WTC11 (cell line): ENCODE data around the gene PNPLA8.

Source experiments
- CREB1 ChIP-seq: sonication (generic); formaldehyde crosslinking; IDR thresholded peaks from 2 replicates; pipeline ENCODE4 v1.8.0; 2023; ENCODE audit warnings: mild to moderate bottlenecking, missing genetic modification reagents
- ELF4 ChIP-seq: sonication (generic); formaldehyde crosslinking; IDR thresholded peaks from 2 replicates; pipeline ENCODE4 v1.8.1; 2022; ENCODE audit warnings: low read depth, mild to moderate bottlenecking, moderate library complexity, missing genetic modification reagents
- NFYB ChIP-seq: sonication (generic); formaldehyde crosslinking; conservative IDR thresholded peaks from 2 replicates; pipeline ENCODE4 v1.8.0; 2022; ENCODE audit warnings: low read depth, missing genetic modification reagents
- NR1H2 ChIP-seq: sonication (generic); formaldehyde crosslinking; IDR thresholded peaks from 2 replicates; pipeline ENCODE4 v1.9.0; 2021; ENCODE audit warnings: mild to moderate bottlenecking, moderate library complexity, missing genetic modification reagents
- SMAD3 ChIP-seq: sonication (generic); formaldehyde crosslinking; IDR thresholded peaks from 2 replicates; pipeline ENCODE4 v1.8.0; 2022; ENCODE audit warnings: missing genetic modification reagents, mild to moderate bottlenecking, borderline replicate concordance
- TEAD4 ChIP-seq: sonication (generic); formaldehyde crosslinking; IDR thresholded peaks from 2 replicates; pipeline ENCODE4 v1.8.0; 2022; ENCODE audit warnings: mild to moderate bottlenecking, missing genetic modification reagents
- TF ChIP-seq, protein P1 (sequence below): fragments of 200-600 bp; IDR thresholded peaks from 2 replicates; pipeline ENCODE4 v1.8.0; 2022; ENCODE audit warnings: antibody characterized with exemption
- TF ChIP-seq, protein P2 (sequence below): sonication (generic); formaldehyde crosslinking; IDR thresholded peaks from 2 replicates; pipeline ENCODE4 v1.8.1; 2022; ENCODE audit warnings: low read depth, missing genetic modification reagents, borderline replicate concordance
- TF ChIP-seq, protein P3 (sequence below): sonication (generic); formaldehyde crosslinking; IDR thresholded peaks from 2 replicates; pipeline ENCODE4 v1.8.1; 2023; ENCODE audit warnings: mild to moderate bottlenecking, moderate library complexity, missing genetic modification reagents
- TF ChIP-seq, protein P4 (sequence below): sonication (generic); formaldehyde crosslinking; IDR thresholded peaks from 2 replicates; pipeline ENCODE4 v1.8.0; 2022; ENCODE audit warnings: mild to moderate bottlenecking, missing genetic modification reagents
- TF ChIP-seq, protein P5 (sequence below): sonication (generic); formaldehyde crosslinking; IDR thresholded peaks from 2 replicates; pipeline ENCODE4 v1.8.1; 2023; ENCODE audit warnings: mild to moderate bottlenecking, missing genetic modification reagents, moderate library complexity

DNA sequence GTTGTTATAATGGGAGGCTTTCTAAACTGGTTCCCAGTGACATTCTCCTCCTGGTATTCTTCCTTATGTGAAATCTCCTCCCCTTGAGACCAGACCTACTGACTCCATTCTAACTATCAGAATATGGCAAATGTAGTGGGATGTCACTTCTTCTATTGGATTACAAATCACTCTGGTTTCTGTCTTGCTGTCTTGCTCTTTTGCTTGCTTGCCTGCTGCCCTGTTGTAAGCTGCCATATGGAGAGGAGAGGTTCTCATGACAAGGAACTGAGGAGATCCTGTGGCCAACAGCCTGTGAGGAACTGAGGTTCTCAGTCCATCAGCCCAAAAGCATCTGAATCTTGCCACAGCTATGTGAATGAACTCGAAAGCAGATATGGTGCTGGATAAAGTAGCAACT is 65.0 kb downstream of the PNPLA8 start:
- TF ChIP-seq, protein P1, sequence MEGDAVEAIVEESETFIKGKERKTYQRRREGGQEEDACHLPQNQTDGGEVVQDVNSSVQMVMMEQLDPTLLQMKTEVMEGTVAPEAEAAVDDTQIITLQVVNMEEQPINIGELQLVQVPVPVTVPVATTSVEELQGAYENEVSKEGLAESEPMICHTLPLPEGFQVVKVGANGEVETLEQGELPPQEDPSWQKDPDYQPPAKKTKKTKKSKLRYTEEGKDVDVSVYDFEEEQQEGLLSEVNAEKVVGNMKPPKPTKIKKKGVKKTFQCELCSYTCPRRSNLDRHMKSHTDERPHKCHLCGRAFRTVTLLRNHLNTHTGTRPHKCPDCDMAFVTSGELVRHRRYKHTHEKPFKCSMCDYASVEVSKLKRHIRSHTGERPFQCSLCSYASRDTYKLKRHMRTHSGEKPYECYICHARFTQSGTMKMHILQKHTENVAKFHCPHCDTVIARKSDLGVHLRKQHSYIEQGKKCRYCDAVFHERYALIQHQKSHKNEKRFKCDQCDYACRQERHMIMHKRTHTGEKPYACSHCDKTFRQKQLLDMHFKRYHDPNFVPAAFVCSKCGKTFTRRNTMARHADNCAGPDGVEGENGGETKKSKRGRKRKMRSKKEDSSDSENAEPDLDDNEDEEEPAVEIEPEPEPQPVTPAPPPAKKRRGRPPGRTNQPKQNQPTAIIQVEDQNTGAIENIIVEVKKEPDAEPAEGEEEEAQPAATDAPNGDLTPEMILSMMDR: no peak
- TF ChIP-seq NR1H2 (CRISPR knock-in tag): no peak
- TF ChIP-seq, protein P2, sequence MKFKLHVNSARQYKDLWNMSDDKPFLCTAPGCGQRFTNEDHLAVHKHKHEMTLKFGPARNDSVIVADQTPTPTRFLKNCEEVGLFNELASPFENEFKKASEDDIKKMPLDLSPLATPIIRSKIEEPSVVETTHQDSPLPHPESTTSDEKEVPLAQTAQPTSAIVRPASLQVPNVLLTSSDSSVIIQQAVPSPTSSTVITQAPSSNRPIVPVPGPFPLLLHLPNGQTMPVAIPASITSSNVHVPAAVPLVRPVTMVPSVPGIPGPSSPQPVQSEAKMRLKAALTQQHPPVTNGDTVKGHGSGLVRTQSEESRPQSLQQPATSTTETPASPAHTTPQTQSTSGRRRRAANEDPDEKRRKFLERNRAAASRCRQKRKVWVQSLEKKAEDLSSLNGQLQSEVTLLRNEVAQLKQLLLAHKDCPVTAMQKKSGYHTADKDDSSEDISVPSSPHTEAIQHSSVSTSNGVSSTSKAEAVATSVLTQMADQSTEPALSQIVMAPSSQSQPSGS (CRISPR knock-in tag): no peak
- no peak for TF ChIP-seq SMAD3 (CRISPR knock-in tag)
- TF ChIP-seq, protein P3, sequence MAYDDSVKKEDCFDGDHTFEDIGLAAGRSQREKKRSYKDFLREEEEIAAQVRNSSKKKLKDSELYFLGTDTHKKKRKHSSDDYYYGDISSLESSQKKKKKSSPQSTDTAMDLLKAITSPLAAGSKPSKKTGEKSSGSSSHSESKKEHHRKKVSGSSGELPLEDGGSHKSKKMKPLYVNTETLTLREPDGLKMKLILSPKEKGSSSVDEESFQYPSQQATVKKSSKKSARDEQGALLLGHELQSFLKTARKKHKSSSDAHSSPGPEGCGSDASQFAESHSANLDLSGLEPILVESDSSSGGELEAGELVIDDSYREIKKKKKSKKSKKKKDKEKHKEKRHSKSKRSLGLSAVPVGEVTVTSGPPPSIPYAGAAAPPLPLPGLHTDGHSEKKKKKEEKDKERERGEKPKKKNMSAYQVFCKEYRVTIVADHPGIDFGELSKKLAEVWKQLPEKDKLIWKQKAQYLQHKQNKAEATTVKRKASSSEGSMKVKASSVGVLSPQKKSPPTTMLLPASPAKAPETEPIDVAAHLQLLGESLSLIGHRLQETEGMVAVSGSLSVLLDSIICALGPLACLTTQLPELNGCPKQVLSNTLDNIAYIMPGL: no peak
- TF ChIP-seq, protein P4, sequence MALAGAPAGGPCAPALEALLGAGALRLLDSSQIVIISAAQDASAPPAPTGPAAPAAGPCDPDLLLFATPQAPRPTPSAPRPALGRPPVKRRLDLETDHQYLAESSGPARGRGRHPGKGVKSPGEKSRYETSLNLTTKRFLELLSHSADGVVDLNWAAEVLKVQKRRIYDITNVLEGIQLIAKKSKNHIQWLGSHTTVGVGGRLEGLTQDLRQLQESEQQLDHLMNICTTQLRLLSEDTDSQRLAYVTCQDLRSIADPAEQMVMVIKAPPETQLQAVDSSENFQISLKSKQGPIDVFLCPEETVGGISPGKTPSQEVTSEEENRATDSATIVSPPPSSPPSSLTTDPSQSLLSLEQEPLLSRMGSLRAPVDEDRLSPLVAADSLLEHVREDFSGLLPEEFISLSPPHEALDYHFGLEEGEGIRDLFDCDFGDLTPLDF (CRISPR knock-in tag): no peak
- no peak for TF ChIP-seq TEAD4 (CRISPR knock-in tag)
- no peak for TF ChIP-seq CREB1 (CRISPR knock-in tag)
- TF ChIP-seq, protein P5, sequence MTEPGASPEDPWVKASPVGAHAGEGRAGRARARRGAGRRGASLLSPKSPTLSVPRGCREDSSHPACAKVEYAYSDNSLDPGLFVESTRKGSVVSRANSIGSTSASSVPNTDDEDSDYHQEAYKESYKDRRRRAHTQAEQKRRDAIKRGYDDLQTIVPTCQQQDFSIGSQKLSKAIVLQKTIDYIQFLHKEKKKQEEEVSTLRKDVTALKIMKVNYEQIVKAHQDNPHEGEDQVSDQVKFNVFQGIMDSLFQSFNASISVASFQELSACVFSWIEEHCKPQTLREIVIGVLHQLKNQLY (CRISPR knock-in tag): no peak
- TF ChIP-seq NFYB (CRISPR knock-in tag): no peak
- no peak for TF ChIP-seq ELF4
